HCT116 (cell line): ENCODE results near the gene KXD1. TPM values are rescaled to one million over a fixed set of nuclear protein-coding genes. Genes with fewer than 3 reads are reported as not detected.

Source experiments
- ATAC-seq: fragments of 200-7000 bp; cut with Tn5 transposase; 2 replicates; pipeline ENCODE4 v1.9.1; 2020; ENCODE audit warnings: mild to moderate bottlenecking, moderate library complexity
- BruUV-seq: library from RNA; stranded (reverse); fragments of 400-500 nt; replicated peaks from 2 replicates; lab custom pipeline; 2021; lab: Mats Ljungman, UMichigan
- CTCF ChIA-PET: fragments of 300-600 bp; sonication (Branson Sonifier 250); formaldehyde crosslinking; loops from one replicate; lab custom pipeline; 2021; ENCODE audit warnings: antibody characterized with exemption; lab: Charles Lee
- POLR2A ChIA-PET: fragments of 300-600, 350-600 bp; sonication (Branson Sonifier 250); formaldehyde crosslinking; loops from one replicate; lab custom pipeline; 2021; ENCODE audit warnings: antibody characterized with exemption; lab: Charles Lee
- RAD21 ChIA-PET, 2 experiments: fragments of 300-600 bp; sonication (Branson Sonifier 250); formaldehyde crosslinking; loops; one replicate each; lab custom pipeline; 2023; ENCODE audit warnings: low total read pairs in 2 of 2; ENCODE audit not compliant: uncharacterized antibody in 2 of 2, unreplicated experiment in 2 of 2, low non-redundant PET in 1 of 2; lab: Charles Lee
- DNase-seq: peaks from one replicate; pipeline ENCODE4 v3.0.0-alpha.2; 2010; ENCODE audit warnings: low read depth, low spot score
- H2AFZ ChIP-seq: fragments of 200-600 bp; shearing (Covaris generic), sonication (generic); 2 replicates; pipeline ENCODE4 v1.6.1; 2017; ENCODE audit warnings: low read depth, mixed run types, mixed read lengths, antibody characterized with exemption, low read length; ENCODE audit not compliant: poor library complexity, severe bottlenecking
- H3K27ac ChIP-seq: 2 replicates; pipeline ENCODE4 v1.5.1; 2012; ENCODE audit warnings: low read depth, low read length
- H3K27me3 ChIP-seq: fragments of 200-600 bp; sonication (generic); 2 replicates; pipeline ENCODE4 v1.6.1; 2016; ENCODE audit warnings: mixed run types, low read length, mixed read lengths; ENCODE audit not compliant: insufficient read depth
- H3K36me3 ChIP-seq, 2 experiments: fragments of 200-500 bp in 1 of 2; fragments of 200-600 bp in 1 of 2; sonication (Bioruptor generic) in 1 of 2; sonication (generic) in 1 of 2; 2 replicates each; pipeline versions ENCODE4 v1.5.1 to v1.6.1; 2014 to 2016; ENCODE audit warnings: low read length in 2 of 2, inconsistent platforms in 1 of 2, mixed read lengths in 1 of 2, mixed run types in 1 of 2; ENCODE audit not compliant: insufficient read depth in 2 of 2, control insufficient read depth in 1 of 2
- H3K4me1 ChIP-seq, 2 experiments: fragments of 200-600 bp in 1 of 2; sonication (generic) in 1 of 2; 2 replicates each; pipeline versions ENCODE4 v1.5.1 to v1.6.1; 2012 to 2017; ENCODE audit warnings: low read length in 2 of 2, inconsistent platforms in 1 of 2, mild to moderate bottlenecking in 1 of 2, mixed read lengths in 1 of 2, mixed run types in 1 of 2, moderate library complexity in 1 of 2; ENCODE audit not compliant: insufficient read depth in 2 of 2, control insufficient read depth in 1 of 2
- H3K4me2 ChIP-seq: fragments of 200-600 bp; sonication (generic); 2 replicates; pipeline ENCODE4 v1.6.1; 2017; ENCODE audit warnings: mixed run types, low read length, mixed read lengths
- H3K4me3 ChIP-seq, 2 experiments: fragments of 200-600 bp in 1 of 2; sonication (generic) in 1 of 2; replicated peaks in 1 of 2; 2 replicates each; pipeline ENCODE4 v1.5.1; 2011 to 2016; ENCODE audit warnings: low read length in 2 of 2, control low read depth in 1 of 2, low read depth in 1 of 2, mild to moderate bottlenecking in 1 of 2, mixed read lengths in 1 of 2, mixed run types in 1 of 2
- H3K79me2 ChIP-seq: fragments of 200-600 bp; sonication (generic); 2 replicates; pipeline ENCODE4 v1.6.1; 2017; ENCODE audit warnings: mild to moderate bottlenecking, mixed run types, low read length, moderate library complexity, mixed read lengths; ENCODE audit not compliant: insufficient read depth
- H3K9ac ChIP-seq: fragments of 200-600 bp; sonication (generic); 2 replicates; pipeline ENCODE4 v1.6.1; 2016; ENCODE audit warnings: low read length, mixed read lengths
- H3K9me2 ChIP-seq: fragments of 200-600 bp; sonication (generic), shearing (Covaris generic); 2 replicates; pipeline ENCODE4 v1.6.1; 2017; ENCODE audit warnings: mixed run types, mild to moderate bottlenecking, moderate library complexity; ENCODE audit not compliant: insufficient read depth
- H3K9me3 ChIP-seq, 2 experiments: fragments of 200-500 bp in 1 of 2; fragments of 200-600 bp in 1 of 2; sonication (Bioruptor generic) in 1 of 2; sonication (generic) in 1 of 2; 2 replicates each; pipeline ENCODE4 v1.6.1; 2014 to 2017; ENCODE audit warnings: low read length in 2 of 2, mixed read lengths in 2 of 2, inconsistent platforms in 1 of 2, low read depth in 1 of 2, mild to moderate bottlenecking in 1 of 2, mixed run types in 1 of 2, moderate library complexity in 1 of 2; ENCODE audit not compliant: control insufficient read depth in 1 of 2, insufficient read depth in 1 of 2
- H4K20me1 ChIP-seq: fragments of 200-600 bp; sonication (generic), shearing (Covaris generic); 2 replicates; pipeline ENCODE4 v1.6.1; 2017; ENCODE audit warnings: mixed run types, mild to moderate bottlenecking, moderate library complexity; ENCODE audit not compliant: insufficient read depth
- EZH2phosphoT487 ChIP-seq: fragments of 200-600 bp; IDR thresholded peaks from 2 replicates; pipeline ENCODE4 v1.6.1; 2018; ENCODE audit warnings: antibody characterized with exemption, borderline replicate concordance
- JUND ChIP-seq: IDR thresholded peaks from 2 replicates; pipeline ENCODE4 v1.6.1; 2012
- SP1 ChIP-seq: IDR thresholded peaks from 2 replicates; pipeline ENCODE4 v1.6.1; 2012; ENCODE audit warnings: low read depth
- TCF7L2 ChIP-seq: IDR thresholded peaks from 2 replicates; pipeline ENCODE4 v1.7.0; 2011; ENCODE audit warnings: borderline replicate concordance, inconsistent platforms; ENCODE audit not compliant: insufficient read depth, insufficient read length; ENCODE audit errors: extremely low read depth
- YY1 ChIP-seq: IDR thresholded peaks from 2 replicates; pipeline ENCODE4 v1.6.1; 2011; ENCODE audit warnings: low read length, low read depth, moderate library complexity, mild to moderate bottlenecking; ENCODE audit not compliant: insufficient replicate concordance; ENCODE audit errors: extremely low read depth
- intact Hi-C: fragments of 100-400 bp; cut with micrococcal nuclease; formaldehyde crosslinking; loops from 2 replicates; pipeline ENCODE4 v1.10.0; 2022
- total RNA-seq: library from RNA; stranded (reverse); gene quantifications from one replicate; pipeline ENCODE4 v1.2.1, GENCODE V29; 2021; ENCODE audit not compliant: unreplicated experiment
- TF ChIP-seq, protein P1 (sequence below): IDR thresholded peaks from 2 replicates; pipeline ENCODE4 v1.6.1; 2011; ENCODE audit warnings: mild to moderate bottlenecking, low read length, moderate library complexity; ENCODE audit not compliant: insufficient replicate concordance; ENCODE audit errors: extremely low read depth
- TF ChIP-seq, protein P2 (sequence below): IDR thresholded peaks from 2 replicates; pipeline ENCODE4 v1.6.1; 2012
- TF ChIP-seq, protein P3 (sequence below), 3 experiments: fragments of 200-600 bp in 1 of 3; sonication (generic) in 1 of 3; IDR thresholded peaks in 2 of 3; conservative IDR thresholded peaks in 1 of 3; 2 replicates each; pipeline ENCODE4 v1.5.1; 2012 to 2017; ENCODE audit warnings: low read depth in 2 of 3, low read length in 2 of 3, antibody characterized with exemption in 1 of 3, borderline replicate concordance in 1 of 3, control low read depth in 1 of 3, mild to moderate bottlenecking in 1 of 3, mixed read lengths in 1 of 3, mixed run types in 1 of 3, moderate library complexity in 1 of 3; ENCODE audit not compliant: insufficient read depth in 1 of 3

KXD1 gene
- total RNA-seq, 1 experiment from 2014 or later: 139 TPM

DNA sequence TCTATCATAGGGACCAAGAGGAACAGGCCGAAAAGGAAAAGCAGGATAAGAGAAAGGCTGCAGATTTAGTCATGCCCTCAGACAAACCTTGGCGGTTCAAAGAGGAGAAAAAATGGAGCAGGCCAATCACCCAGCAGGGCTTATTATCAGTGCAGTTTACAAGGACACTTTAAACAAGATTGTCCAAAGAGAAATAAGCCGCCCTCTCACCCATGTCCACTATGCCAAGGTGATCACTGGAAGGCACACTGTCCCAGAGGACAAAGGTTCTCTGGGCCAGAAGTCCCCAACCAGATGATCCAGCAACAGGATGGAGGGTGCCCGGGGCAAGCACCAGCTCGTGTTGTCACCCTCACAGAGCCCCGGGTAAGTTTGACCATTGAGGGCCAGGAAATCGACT is 22.6 kb downstream of the KXD1 start:
- no peak overlapping the region for H3K4me2 ChIP-seq
- H3K79me2 ChIP-seq: peaks cover 3% of the 10 kb centered on the region; the same call in 1 of the 2 replicates
- H3K9me3 ChIP-seq: no peaks in the 10 kb centered on the region
- no peak overlapping the region for H3K9ac ChIP-seq
- RAD21 ChIA-PET: no interaction called here
- no TSS peak for BruUV-seq
- H3K27me3 ChIP-seq: no peaks in the 10 kb centered on the region
- no peak for ATAC-seq
- H3K4me1 ChIP-seq: no peaks in the 10 kb centered on the region
- H3K9me2 ChIP-seq: no peaks in the 10 kb centered on the region
- no peak for TF ChIP-seq TCF7L2
- no peak for TF ChIP-seq JUND
- TF ChIP-seq, protein P1, sequence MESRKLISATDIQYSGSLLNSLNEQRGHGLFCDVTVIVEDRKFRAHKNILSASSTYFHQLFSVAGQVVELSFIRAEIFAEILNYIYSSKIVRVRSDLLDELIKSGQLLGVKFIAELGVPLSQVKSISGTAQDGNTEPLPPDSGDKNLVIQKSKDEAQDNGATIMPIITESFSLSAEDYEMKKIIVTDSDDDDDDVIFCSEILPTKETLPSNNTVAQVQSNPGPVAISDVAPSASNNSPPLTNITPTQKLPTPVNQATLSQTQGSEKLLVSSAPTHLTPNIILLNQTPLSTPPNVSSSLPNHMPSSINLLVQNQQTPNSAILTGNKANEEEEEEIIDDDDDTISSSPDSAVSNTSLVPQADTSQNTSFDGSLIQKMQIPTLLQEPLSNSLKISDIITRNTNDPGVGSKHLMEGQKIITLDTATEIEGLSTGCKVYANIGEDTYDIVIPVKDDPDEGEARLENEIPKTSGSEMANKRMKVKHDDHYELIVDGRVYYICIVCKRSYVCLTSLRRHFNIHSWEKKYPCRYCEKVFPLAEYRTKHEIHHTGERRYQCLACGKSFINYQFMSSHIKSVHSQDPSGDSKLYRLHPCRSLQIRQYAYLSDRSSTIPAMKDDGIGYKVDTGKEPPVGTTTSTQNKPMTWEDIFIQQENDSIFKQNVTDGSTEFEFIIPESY: no peak
- no peak for TF ChIP-seq EZH2phosphoT487
- no peak for TF ChIP-seq SP1
- TF ChIP-seq, protein P2, sequence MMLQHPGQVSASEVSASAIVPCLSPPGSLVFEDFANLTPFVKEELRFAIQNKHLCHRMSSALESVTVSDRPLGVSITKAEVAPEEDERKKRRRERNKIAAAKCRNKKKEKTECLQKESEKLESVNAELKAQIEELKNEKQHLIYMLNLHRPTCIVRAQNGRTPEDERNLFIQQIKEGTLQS: no peak
- TF ChIP-seq, protein P3, sequence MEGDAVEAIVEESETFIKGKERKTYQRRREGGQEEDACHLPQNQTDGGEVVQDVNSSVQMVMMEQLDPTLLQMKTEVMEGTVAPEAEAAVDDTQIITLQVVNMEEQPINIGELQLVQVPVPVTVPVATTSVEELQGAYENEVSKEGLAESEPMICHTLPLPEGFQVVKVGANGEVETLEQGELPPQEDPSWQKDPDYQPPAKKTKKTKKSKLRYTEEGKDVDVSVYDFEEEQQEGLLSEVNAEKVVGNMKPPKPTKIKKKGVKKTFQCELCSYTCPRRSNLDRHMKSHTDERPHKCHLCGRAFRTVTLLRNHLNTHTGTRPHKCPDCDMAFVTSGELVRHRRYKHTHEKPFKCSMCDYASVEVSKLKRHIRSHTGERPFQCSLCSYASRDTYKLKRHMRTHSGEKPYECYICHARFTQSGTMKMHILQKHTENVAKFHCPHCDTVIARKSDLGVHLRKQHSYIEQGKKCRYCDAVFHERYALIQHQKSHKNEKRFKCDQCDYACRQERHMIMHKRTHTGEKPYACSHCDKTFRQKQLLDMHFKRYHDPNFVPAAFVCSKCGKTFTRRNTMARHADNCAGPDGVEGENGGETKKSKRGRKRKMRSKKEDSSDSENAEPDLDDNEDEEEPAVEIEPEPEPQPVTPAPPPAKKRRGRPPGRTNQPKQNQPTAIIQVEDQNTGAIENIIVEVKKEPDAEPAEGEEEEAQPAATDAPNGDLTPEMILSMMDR (IDR thresholded peaks at IDR 0.05 in 2 of 3, conservative IDR thresholded peaks at IDR 0.05 in 1 of 3; ENCODE audit: borderline replicate concordance in 1 of 3, insufficient read depth in 1 of 3, low read depth in 2 of 3, low read length in 2 of 3): no peak
- TF ChIP-seq YY1: no peak
- TF ChIP-seq, all 23 proteins: peak for 0
- ChIA-PET CTCF (interaction anchor here (1.6 kb wide), 1 partner anchor 9 kb away, joined by 11 read pairs; the partner anchor contains the start of gene REX1BD), POLR2A (interaction anchor here (1.3 to 1.7 kb wide), 3 partner anchors 9 to 23 kb away, joined by 3 to 4 read pairs (median 4); partner anchors contain the start of genes KXD1 and UBA52)
- DNase-seq: no peak
- intact Hi-C loops: no loop called here
- Histone ChIP-seq H3K27ac (no peak overlapping the region), H3K36me3 (peaks cover 11 to 25% of the 10 kb centered on the region in 2 experiments; a peak in 3 of 4 replicates), H2AFZ (no peak overlapping the region), H3K4me3 (no peak overlapping the region), H4K20me1 (peaks cover 6% of the 10 kb centered on the region; the same call in 1 of the 2 replicates)
